ENCODE results near the gene NKD1.

NKD1 gene

GRCh38 chr16:50567651-50568050, 19.5 kb downstream of the NKD1 start:
- Histone ChIP-seq H3K27me3 (replicated peaks; ENCODE audit: control insufficient read depth, insufficient read depth, low read length, poor library complexity, severe bottlenecking) (no peaks in the 10 kb centered on the region), H3K36me3 (ENCODE audit: control insufficient read depth, insufficient read depth, low read length) (no peaks in the 10 kb centered on the region), H3K4me3 (ENCODE audit: insufficient read depth, low read depth, low read length, poor library complexity, severe bottlenecking) (no peak overlapping the region), H3K27ac (ENCODE audit: insufficient read depth, low read length, poor library complexity, severe bottlenecking) (no peak overlapping the region), H3K9me3 (ENCODE audit: control insufficient read depth, low read length) (no peaks in the 10 kb centered on the region), H3K4me1 (ENCODE audit: control insufficient read depth, insufficient read depth, low read length, poor library complexity, severe bottlenecking) (peaks cover 5% of the 10 kb centered on the region)
- no peak for DNase-seq

- H3K27me3 ChIP-seq (replicated peaks; ENCODE audit: control insufficient read depth, insufficient read depth, low read length, poor library complexity, severe bottlenecking), result no peaks in the 10 kb centered on the region
- DNase-seq, result no peak
Measured at GRCh38 chr16:50568187-50568815, 20.1 kb downstream of the NKD1 start.

GRCh38 chr16:50570354-50570753, 22.2 kb downstream of the NKD1 start:
- DNase-seq, result no peak
- no peak overlapping the region for H3K4me3 ChIP-seq (ENCODE audit: insufficient read depth, low read depth, low read length, poor library complexity, severe bottlenecking)

More at GRCh38 chr16:50568187-50568815, 20.1 kb downstream of the NKD1 start:
- H3K4me3 ChIP-seq (ENCODE audit: insufficient read depth, low read depth, low read length, poor library complexity, severe bottlenecking), result no peak overlapping the region
- no peaks in the 10 kb centered on the region for H3K36me3 ChIP-seq (ENCODE audit: control insufficient read depth, insufficient read depth, low read length)
- no peaks in the 10 kb centered on the region for H3K9me3 ChIP-seq (ENCODE audit: control insufficient read depth, low read length)
- peaks cover 5% of the 10 kb centered on the region for H3K4me1 ChIP-seq (ENCODE audit: control insufficient read depth, insufficient read depth, low read length, poor library complexity, severe bottlenecking)
- H3K27ac ChIP-seq (ENCODE audit: insufficient read depth, low read length, poor library complexity, severe bottlenecking), result no peak overlapping the region

GRCh38 chr16:50570808-50571598, 22.8 kb downstream of the NKD1 start:
- no peak overlapping the region for H3K27ac ChIP-seq (ENCODE audit: insufficient read depth, low read length, poor library complexity, severe bottlenecking)
- no peak for DNase-seq
- H3K9me3 ChIP-seq (ENCODE audit: control insufficient read depth, low read length), result no peaks in the 10 kb centered on the region
- H3K36me3 ChIP-seq (ENCODE audit: control insufficient read depth, insufficient read depth, low read length), result no peaks in the 10 kb centered on the region
- no peaks in the 10 kb centered on the region for H3K4me1 ChIP-seq (ENCODE audit: control insufficient read depth, insufficient read depth, low read length, poor library complexity, severe bottlenecking)
- no peak overlapping the region for H3K4me3 ChIP-seq (ENCODE audit: insufficient read depth, low read depth, low read length, poor library complexity, severe bottlenecking)
- H3K27me3 ChIP-seq (replicated peaks; ENCODE audit: control insufficient read depth, insufficient read depth, low read length, poor library complexity, severe bottlenecking), result no peaks in the 10 kb centered on the region

More at GRCh38 chr16:50570354-50570753, 22.2 kb downstream of the NKD1 start:
- no peak overlapping the region for H3K27ac ChIP-seq (ENCODE audit: insufficient read depth, low read length, poor library complexity, severe bottlenecking)
- no peaks in the 10 kb centered on the region for H3K36me3 ChIP-seq (ENCODE audit: control insufficient read depth, insufficient read depth, low read length)
- H3K4me1 ChIP-seq (ENCODE audit: control insufficient read depth, insufficient read depth, low read length, poor library complexity, severe bottlenecking), result no peaks in the 10 kb centered on the region
- H3K9me3 ChIP-seq (ENCODE audit: control insufficient read depth, low read length), result no peaks in the 10 kb centered on the region
- H3K27me3 ChIP-seq (replicated peaks; ENCODE audit: control insufficient read depth, insufficient read depth, low read length, poor library complexity, severe bottlenecking), result no peaks in the 10 kb centered on the region

GRCh38 chr16:50571786-50572185, 23.6 kb downstream of the NKD1 start:
- Histone ChIP-seq H3K4me1 (ENCODE audit: control insufficient read depth, insufficient read depth, low read length, poor library complexity, severe bottlenecking) (no peaks in the 10 kb centered on the region), H3K27me3 (replicated peaks; ENCODE audit: control insufficient read depth, insufficient read depth, low read length, poor library complexity, severe bottlenecking) (no peaks in the 10 kb centered on the region), H3K27ac (ENCODE audit: insufficient read depth, low read length, poor library complexity, severe bottlenecking) (no peak overlapping the region), H3K4me3 (ENCODE audit: insufficient read depth, low read depth, low read length, poor library complexity, severe bottlenecking) (no peak overlapping the region), H3K9me3 (ENCODE audit: control insufficient read depth, low read length) (no peaks in the 10 kb centered on the region), H3K36me3 (ENCODE audit: control insufficient read depth, insufficient read depth, low read length) (no peaks in the 10 kb centered on the region)
- no peak for DNase-seq

GRCh38 chr16:50572700-50573099, 24.5 kb downstream of the NKD1 start:
- Histone ChIP-seq H3K36me3 (ENCODE audit: control insufficient read depth, insufficient read depth, low read length) (no peaks in the 10 kb centered on the region), H3K27ac (ENCODE audit: insufficient read depth, low read length, poor library complexity, severe bottlenecking) (no peak overlapping the region), H3K27me3 (replicated peaks; ENCODE audit: control insufficient read depth, insufficient read depth, low read length, poor library complexity, severe bottlenecking) (no peaks in the 10 kb centered on the region), H3K9me3 (ENCODE audit: control insufficient read depth, low read length) (no peaks in the 10 kb centered on the region), H3K4me1 (ENCODE audit: control insufficient read depth, insufficient read depth, low read length, poor library complexity, severe bottlenecking) (no peaks in the 10 kb centered on the region), H3K4me3 (ENCODE audit: insufficient read depth, low read depth, low read length, poor library complexity, severe bottlenecking) (no peak overlapping the region)
- no peak for DNase-seq

- Histone ChIP-seq H3K27me3 (replicated peaks; ENCODE audit: control insufficient read depth, insufficient read depth, low read length, poor library complexity, severe bottlenecking) (no peaks in the 10 kb centered on the region), H3K36me3 (ENCODE audit: control insufficient read depth, insufficient read depth, low read length) (no peaks in the 10 kb centered on the region)
- no peak for DNase-seq
Measured at GRCh38 chr16:50573279-50573678, 25.1 kb downstream of the NKD1 start.

GRCh38 chr16:50573947-50574744, 25.9 kb downstream of the NKD1 start:
- Histone ChIP-seq H3K27me3 (replicated peaks; ENCODE audit: control insufficient read depth, insufficient read depth, low read length, poor library complexity, severe bottlenecking) (no peaks in the 10 kb centered on the region), H3K36me3 (ENCODE audit: control insufficient read depth, insufficient read depth, low read length) (no peaks in the 10 kb centered on the region), H3K9me3 (ENCODE audit: control insufficient read depth, low read length) (no peaks in the 10 kb centered on the region), H3K4me3 (ENCODE audit: insufficient read depth, low read depth, low read length, poor library complexity, severe bottlenecking) (no peak overlapping the region), H3K27ac (ENCODE audit: insufficient read depth, low read length, poor library complexity, severe bottlenecking) (no peak overlapping the region), H3K4me1 (ENCODE audit: control insufficient read depth, insufficient read depth, low read length, poor library complexity, severe bottlenecking) (no peaks in the 10 kb centered on the region)
- no peak for DNase-seq

More at GRCh38 chr16:50573279-50573678, 25.1 kb downstream of the NKD1 start:
- Histone ChIP-seq H3K4me3 (ENCODE audit: insufficient read depth, low read depth, low read length, poor library complexity, severe bottlenecking) (no peak overlapping the region), H3K27ac (ENCODE audit: insufficient read depth, low read length, poor library complexity, severe bottlenecking) (no peak overlapping the region), H3K9me3 (ENCODE audit: control insufficient read depth, low read length) (no peaks in the 10 kb centered on the region), H3K4me1 (ENCODE audit: control insufficient read depth, insufficient read depth, low read length, poor library complexity, severe bottlenecking) (no peaks in the 10 kb centered on the region)

- H3K27me3 ChIP-seq (replicated peaks; ENCODE audit: control insufficient read depth, insufficient read depth, low read length, poor library complexity, severe bottlenecking), result no peaks in the 10 kb centered on the region
- H3K4me1 ChIP-seq (ENCODE audit: control insufficient read depth, insufficient read depth, low read length, poor library complexity, severe bottlenecking), result no peaks in the 10 kb centered on the region
- H3K4me3 ChIP-seq (ENCODE audit: insufficient read depth, low read depth, low read length, poor library complexity, severe bottlenecking), result no peak overlapping the region
- H3K27ac ChIP-seq (ENCODE audit: insufficient read depth, low read length, poor library complexity, severe bottlenecking), result no peak overlapping the region
- no peaks in the 10 kb centered on the region for H3K9me3 ChIP-seq (ENCODE audit: control insufficient read depth, low read length)
- DNase-seq, result no peak
- no peaks in the 10 kb centered on the region for H3K36me3 ChIP-seq (ENCODE audit: control insufficient read depth, insufficient read depth, low read length)
Measured at GRCh38 chr16:50574745-50575136, 26.5 kb downstream of the NKD1 start.

GRCh38 chr16:50575743-50576142, 27.5 kb downstream of the NKD1 start:
- Histone ChIP-seq H3K27ac (ENCODE audit: insufficient read depth, low read length, poor library complexity, severe bottlenecking) (no peak overlapping the region), H3K36me3 (ENCODE audit: control insufficient read depth, insufficient read depth, low read length) (no peaks in the 10 kb centered on the region), H3K4me1 (ENCODE audit: control insufficient read depth, insufficient read depth, low read length, poor library complexity, severe bottlenecking) (no peaks in the 10 kb centered on the region), H3K4me3 (ENCODE audit: insufficient read depth, low read depth, low read length, poor library complexity, severe bottlenecking) (no peak overlapping the region), H3K9me3 (ENCODE audit: control insufficient read depth, low read length) (no peaks in the 10 kb centered on the region), H3K27me3 (replicated peaks; ENCODE audit: control insufficient read depth, insufficient read depth, low read length, poor library complexity, severe bottlenecking) (no peaks in the 10 kb centered on the region)
- no peak for DNase-seq

All from effector memory CD4-positive, alpha-beta T cell (primary cell).